ENCODE measurements around the gene CTSZ.

- TF ChIP-seq POLR2A (IDR thresholded peaks at IDR 0.05) (no peak), CTCF (IDR thresholded peaks at IDR 0.05) (no peak)
Measured at GRCh38 chr20:59001068-59001448, 6.0 kb downstream of the CTSZ start.
